Mesendoderm (in vitro differentiated cells): Measurements from ENCODE around the gene RASA3.
"Not testable (repeated sequence)": the region's sequence is repeated elsewhere in the genome, so short reads cannot be mapped to it uniquely, and the experiment has no call there.

Experiments
- DNase-seq: peaks from one replicate; pipeline ENCODE4 v3.0.0; 2013
- H2AK5ac ChIP-seq: 2 replicates; pipeline ENCODE4 v1.6.1; 2013; ENCODE audit warnings: low read length, inconsistent platforms
- H2BK120ac ChIP-seq: 2 replicates; pipeline ENCODE4 v1.6.1; 2013; ENCODE audit warnings: low read depth, mild to moderate bottlenecking, low read length, moderate library complexity, mixed read lengths
- H2BK15ac ChIP-seq: replicated peaks from 2 replicates; pipeline ENCODE4 v1.6.1; 2013; ENCODE audit warnings: low read depth, mild to moderate bottlenecking, moderate library complexity
- H2BK5ac ChIP-seq: 2 replicates; pipeline ENCODE4 v1.6.1; 2013; ENCODE audit warnings: low read length, inconsistent platforms
- H3K18ac ChIP-seq: 2 replicates; pipeline ENCODE4 v1.6.1; 2013; ENCODE audit warnings: mild to moderate bottlenecking, low read length, mixed read lengths
- H3K23ac ChIP-seq: one replicate; pipeline ENCODE4 v1.6.1; 2013; ENCODE audit warnings: low read length
- H3K27ac ChIP-seq: 2 replicates; pipeline ENCODE4 v1.5.1; 2013; ENCODE audit warnings: low read depth, mild to moderate bottlenecking, inconsistent platforms, low read length, moderate library complexity
- H3K27me3 ChIP-seq: 2 replicates; pipeline ENCODE4 v1.6.1; 2013; ENCODE audit warnings: low read length, control low read depth, mild to moderate bottlenecking, inconsistent platforms; ENCODE audit not compliant: insufficient read depth, poor library complexity
- H3K36me3 ChIP-seq: 2 replicates; pipeline ENCODE4 v1.6.1; 2013; ENCODE audit warnings: low read length, inconsistent platforms; ENCODE audit not compliant: control insufficient read depth, insufficient read depth
- H3K4ac ChIP-seq: one replicate; pipeline ENCODE4 v1.6.1; 2013; ENCODE audit warnings: low read depth, mild to moderate bottlenecking, low read length, moderate library complexity
- H3K4me1 ChIP-seq: 2 replicates; pipeline ENCODE4 v1.6.1; 2013; ENCODE audit warnings: low read depth, low read length, inconsistent platforms; ENCODE audit not compliant: control insufficient read depth
- H3K4me2 ChIP-seq: 2 replicates; pipeline ENCODE4 v1.6.1; 2013; ENCODE audit warnings: low read length
- H3K4me3 ChIP-seq: 2 replicates; pipeline ENCODE4 v1.5.1; 2013; ENCODE audit warnings: mild to moderate bottlenecking, low read length
- H3K56ac ChIP-seq: one replicate; pipeline ENCODE4 v1.6.1; 2013; ENCODE audit warnings: low read length
- H3K79me1 ChIP-seq: 2 replicates; pipeline ENCODE4 v1.6.1; 2013; ENCODE audit warnings: low read length, inconsistent platforms
- H3K79me2 ChIP-seq: 2 replicates; pipeline ENCODE4 v1.6.1; 2013; ENCODE audit warnings: mild to moderate bottlenecking, low read length; ENCODE audit not compliant: control insufficient read depth, insufficient read depth
- H3K9ac ChIP-seq: 2 replicates; pipeline ENCODE4 v1.6.1; 2013; ENCODE audit warnings: low read length, inconsistent platforms
- H4K5ac ChIP-seq: one replicate; pipeline ENCODE4 v1.6.1; 2013; ENCODE audit warnings: low read length
- H4K8ac ChIP-seq: one replicate; pipeline ENCODE4 v1.6.1; 2013; ENCODE audit warnings: low read depth, mild to moderate bottlenecking, control low read depth, low read length, moderate library complexity
- WGBS: extraction: QIAGEN DNeasy Blood & Tissue Kit; methylation state at CpG from one replicate; pipeline ENCODE4 v1.1.7; 2013; ENCODE audit warnings: low lambda C conversion rate, missing lambda C conversion rate; ENCODE audit not compliant: insufficient coverage; ENCODE audit errors: extremely low coverage; 5-methylcytosine and 5-hydroxymethylcytosine counted together

The RASA3 gene

GRCh38 chr13:114076329-114077090 lies 55.9 kb downstream of the RASA3 start:
- Histone ChIP-seq H4K5ac (no peak overlapping the region), H3K79me2 (no peaks in the 10 kb centered on the region), H2BK120ac (no peak overlapping the region), H3K56ac (no peak overlapping the region), H3K36me3 (no peaks in the 10 kb centered on the region), H3K27ac (no peak overlapping the region), H4K8ac (no peak overlapping the region), H3K4me2 (no peak overlapping the region), H3K79me1 (peaks cover 2% of the 10 kb centered on the region), H3K27me3 (no peaks in the 10 kb centered on the region), H2AK5ac (no peak overlapping the region), H3K18ac (no peak overlapping the region), H3K4me3 (no peak overlapping the region), H3K4me1 (no peaks in the 10 kb centered on the region), H3K23ac (no peak overlapping the region), H3K9ac (no peak overlapping the region), H2BK5ac (no peak overlapping the region), H3K4ac (no peak overlapping the region), H2BK15ac (no peak overlapping the region)
- WGBS = no CpG with 5 or more reads among the region's 35 CpGs
- no peak for DNase-seq

GRCh38 chr13:114075811-114076210 lies 56.6 kb downstream of the RASA3 start:
- H3K23ac ChIP-seq, H3K27ac ChIP-seq, H3K56ac ChIP-seq, H4K8ac ChIP-seq, H3K79me2 ChIP-seq, DNase-seq, H3K79me1 ChIP-seq, H2BK120ac ChIP-seq, H3K4me2 ChIP-seq, H2AK5ac ChIP-seq, H3K4ac ChIP-seq, H3K4me3 ChIP-seq, H2BK5ac ChIP-seq, H4K5ac ChIP-seq, H2BK15ac ChIP-seq, H3K36me3 ChIP-seq, H3K4me1 ChIP-seq, H3K18ac ChIP-seq, H3K27me3 ChIP-seq, H3K9ac ChIP-seq: not testable (repeated sequence)
- WGBS = no CpG with 5 or more reads among the region's 45 CpGs

GRCh38 chr13:114074671-114075315 lies 57.6 kb downstream of the RASA3 start:
- Histone ChIP-seq H2BK15ac (no peak overlapping the region), H2BK5ac (no peak overlapping the region), H3K4me3 (no peak overlapping the region), H3K9ac (no peak overlapping the region), H4K5ac (no peak overlapping the region), H4K8ac (no peak overlapping the region), H3K56ac (no peak overlapping the region), H3K36me3 (no peaks in the 10 kb centered on the region), H3K4me1 (no peaks in the 10 kb centered on the region), H3K23ac (no peak overlapping the region), H3K4me2 (no peak overlapping the region), H3K79me2 (no peaks in the 10 kb centered on the region), H3K18ac (no peak overlapping the region), H3K4ac (no peak overlapping the region), H2BK120ac (no peak overlapping the region), H3K27ac (no peak overlapping the region), H2AK5ac (no peak overlapping the region), H3K27me3 (no peaks in the 10 kb centered on the region), H3K79me1 (no peaks in the 10 kb centered on the region)
- no CpG with 5 or more reads among the region's 29 CpGs for WGBS
- DNase-seq = no peak

GRCh38 chr13:114073881-114074612 lies 58.4 kb downstream of the RASA3 start:
- H3K36me3 ChIP-seq = no peaks in the 10 kb centered on the region
- no peak overlapping the region for H3K18ac ChIP-seq
- H2BK120ac ChIP-seq = no peak overlapping the region
- no peak overlapping the region for H4K5ac ChIP-seq
- H2BK5ac ChIP-seq = no peak overlapping the region
- no peaks in the 10 kb centered on the region for H3K79me2 ChIP-seq
- no peak overlapping the region for H4K8ac ChIP-seq
- no peak overlapping the region for H3K9ac ChIP-seq
- no peaks in the 10 kb centered on the region for H3K27me3 ChIP-seq
- no peaks in the 10 kb centered on the region for H3K4me1 ChIP-seq
- no peak overlapping the region for H3K56ac ChIP-seq
- no peak for DNase-seq
- H3K4me3 ChIP-seq = no peak overlapping the region
- H2AK5ac ChIP-seq = no peak overlapping the region
- no peaks in the 10 kb centered on the region for H3K79me1 ChIP-seq
- H3K4me2 ChIP-seq = no peak overlapping the region
- H3K27ac ChIP-seq = no peak overlapping the region
- no CpG with 5 or more reads among the region's 22 CpGs for WGBS
- no peak overlapping the region for H3K4ac ChIP-seq
- no peak overlapping the region for H2BK15ac ChIP-seq
- H3K23ac ChIP-seq = no peak overlapping the region

GRCh38 chr13:114072421-114072820 lies 60.0 kb downstream of the RASA3 start:
- WGBS = no CpG with 5 or more reads among the region's 10 CpGs
- Histone ChIP-seq H4K5ac (no peak overlapping the region), H3K27me3 (no peaks in the 10 kb centered on the region), H3K79me1 (no peaks in the 10 kb centered on the region), H3K23ac (no peak overlapping the region), H3K18ac (no peak overlapping the region), H3K4me2 (no peak overlapping the region), H2BK15ac (no peak overlapping the region), H3K79me2 (no peaks in the 10 kb centered on the region), H3K27ac (no peak overlapping the region), H3K4me1 (no peaks in the 10 kb centered on the region), H3K36me3 (no peaks in the 10 kb centered on the region), H3K56ac (no peak overlapping the region), H2BK5ac (no peak overlapping the region), H2BK120ac (no peak overlapping the region), H2AK5ac (no peak overlapping the region), H3K4me3 (no peak overlapping the region), H3K9ac (no peak overlapping the region), H4K8ac (no peak overlapping the region), H3K4ac (no peak overlapping the region)
- no peak for DNase-seq
